Calu3 (cell line): ENCODE measurements around the gene ZNF532. TPM values are rescaled to one million over a fixed set of nuclear protein-coding genes. Genes with fewer than 3 reads are reported as not detected.
A peak's percentile ranks its signal among the peaks of the same experiment; 100 is the strongest.

ENCODE experiments used
- BruUV-seq: library from RNA; stranded (reverse); fragments of 400-500 nt; replicated peaks from 2 replicates; lab custom pipeline; 2021; lab: Mats Ljungman, UMichigan
- CTCF ChIA-PET: fragments of 300-600 bp; sonication (Branson Sonifier 250); formaldehyde crosslinking; loops from one replicate; lab custom pipeline; 2022; ENCODE audit warnings: antibody characterized with exemption; lab: Charles Lee
- DNase-seq: peaks from one replicate; pipeline ENCODE4 v3.0.0; 2022
- H3K27ac Mint-ChIP-seq: one replicate; pipeline ENCODE4 v1.8.0; 2022; ENCODE audit warnings: mixed read lengths; ENCODE audit not compliant: unreplicated experiment
- H3K27me3 Mint-ChIP-seq: one replicate; pipeline ENCODE4 v1.8.0; 2022; ENCODE audit warnings: mixed read lengths; ENCODE audit not compliant: unreplicated experiment
- H3K36me3 Mint-ChIP-seq: one replicate; pipeline ENCODE4 v1.8.0; 2022; ENCODE audit warnings: mild to moderate bottlenecking, moderate library complexity, mixed read lengths; ENCODE audit not compliant: insufficient read depth, unreplicated experiment
- H3K4me1 Mint-ChIP-seq: one replicate; pipeline ENCODE4 v1.8.0; 2022; ENCODE audit warnings: mild to moderate bottlenecking, low read depth, mixed read lengths; ENCODE audit not compliant: unreplicated experiment
- H3K4me3 Mint-ChIP-seq: one replicate; pipeline ENCODE4 v1.8.0; 2022; ENCODE audit warnings: mild to moderate bottlenecking, low read depth, moderate library complexity, mixed read lengths; ENCODE audit not compliant: unreplicated experiment
- H3K9me3 Mint-ChIP-seq: one replicate; pipeline ENCODE4 v1.8.0; 2022; ENCODE audit warnings: low read depth, mixed read lengths; ENCODE audit not compliant: unreplicated experiment
- intact Hi-C: fragments of 100-400 bp; cut with micrococcal nuclease; formaldehyde crosslinking; loops from one replicate; pipeline ENCODE4 v1.10.0; 2022; ENCODE audit not compliant: unreplicated experiment
- total RNA-seq: library from RNA; stranded (reverse); gene quantifications from 2 replicates; pipeline ENCODE4 v1.2.3, GENCODE V29; 2022
- TF ChIP-seq, protein P1 (sequence below): fragments of 200-600 bp; IDR thresholded peaks from one replicate; pipeline ENCODE4 v1.8.0; 2022; ENCODE audit warnings: antibody characterized with exemption; ENCODE audit not compliant: unreplicated experiment

The ZNF532 gene
- total RNA-seq, 1 experiment from 2014 or later = 150 TPM

DNA sequence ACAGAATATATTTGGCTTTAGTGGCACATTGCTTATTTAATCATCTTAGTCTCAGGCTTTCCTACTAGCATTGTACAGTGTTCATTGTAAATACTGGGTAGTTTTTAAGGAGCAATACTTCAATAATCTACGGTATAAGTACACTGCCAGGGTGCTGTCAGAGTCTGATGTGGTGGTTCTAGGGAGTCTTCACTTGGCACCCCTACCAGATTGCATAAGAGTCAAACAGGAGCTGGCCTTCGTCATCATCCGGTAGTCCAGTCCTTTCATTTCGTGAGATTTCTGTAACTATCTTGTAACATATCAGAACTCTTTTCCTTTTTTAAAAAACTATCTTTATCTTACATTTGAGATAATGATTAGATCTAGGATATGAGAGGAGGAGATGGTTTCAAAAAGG lies 91.1 kb downstream of the ZNF532 start:
- DNase-seq = no peak
- intact Hi-C loops = no loop called here
- no TSS peak for BruUV-seq
- CTCF ChIA-PET = no interaction called here
- H3K27ac Mint-ChIP-seq = no peak overlapping the region
- H3K27me3 Mint-ChIP-seq = no peaks in the 10 kb centered on the region
- peaks cover 37% of the 10 kb centered on the region for H3K4me1 Mint-ChIP-seq
- no peak overlapping the region for H3K4me3 Mint-ChIP-seq
- TF ChIP-seq, protein P1, sequence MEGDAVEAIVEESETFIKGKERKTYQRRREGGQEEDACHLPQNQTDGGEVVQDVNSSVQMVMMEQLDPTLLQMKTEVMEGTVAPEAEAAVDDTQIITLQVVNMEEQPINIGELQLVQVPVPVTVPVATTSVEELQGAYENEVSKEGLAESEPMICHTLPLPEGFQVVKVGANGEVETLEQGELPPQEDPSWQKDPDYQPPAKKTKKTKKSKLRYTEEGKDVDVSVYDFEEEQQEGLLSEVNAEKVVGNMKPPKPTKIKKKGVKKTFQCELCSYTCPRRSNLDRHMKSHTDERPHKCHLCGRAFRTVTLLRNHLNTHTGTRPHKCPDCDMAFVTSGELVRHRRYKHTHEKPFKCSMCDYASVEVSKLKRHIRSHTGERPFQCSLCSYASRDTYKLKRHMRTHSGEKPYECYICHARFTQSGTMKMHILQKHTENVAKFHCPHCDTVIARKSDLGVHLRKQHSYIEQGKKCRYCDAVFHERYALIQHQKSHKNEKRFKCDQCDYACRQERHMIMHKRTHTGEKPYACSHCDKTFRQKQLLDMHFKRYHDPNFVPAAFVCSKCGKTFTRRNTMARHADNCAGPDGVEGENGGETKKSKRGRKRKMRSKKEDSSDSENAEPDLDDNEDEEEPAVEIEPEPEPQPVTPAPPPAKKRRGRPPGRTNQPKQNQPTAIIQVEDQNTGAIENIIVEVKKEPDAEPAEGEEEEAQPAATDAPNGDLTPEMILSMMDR = no peak
- H3K9me3 Mint-ChIP-seq = no peaks in the 10 kb centered on the region
- peaks cover 50% of the 10 kb centered on the region for H3K36me3 Mint-ChIP-seq

GRCh38 chr18:58958628-58959027 lies 94.0 kb downstream of the ZNF532 start:
- intact Hi-C loops = no loop called here
- Mint-ChIP-seq H3K27me3 (no peaks in the 10 kb centered on the region), H3K4me1 (peaks cover 21% of the 10 kb centered on the region), H3K9me3 (no peaks in the 10 kb centered on the region), H3K27ac (no peak overlapping the region), H3K4me3 (no peak overlapping the region), H3K36me3 (peaks cover 43% of the 10 kb centered on the region)
- no peak for DNase-seq
- CTCF ChIA-PET = no interaction called here
- no TSS peak for BruUV-seq
- TF ChIP-seq, protein P1 = no peak

GRCh38 chr18:58960508-58960907 lies 95.8 kb downstream of the ZNF532 start:
- CTCF ChIA-PET = interaction anchor here (0.6 kb wide), 1 partner anchor 768 kb away, joined by 3 read pairs; no protein-coding TSS in a partner anchor
- H3K36me3 Mint-ChIP-seq = peaks cover 42% of the 10 kb centered on the region
- BruUV-seq = no TSS peak

GRCh38 chr18:58960946-58961722 lies 96.5 kb downstream of the ZNF532 start:
- H3K4me1 Mint-ChIP-seq = peaks cover 14% of the 10 kb centered on the region
- H3K27ac Mint-ChIP-seq = peak overlapping the region; percentile 63
- TF ChIP-seq, protein P1 = no peak
- H3K4me3 Mint-ChIP-seq = no peak overlapping the region
- BruUV-seq = no TSS peak
- no peak for DNase-seq
- CTCF ChIA-PET = interaction anchor here (0.6 kb wide), 1 partner anchor 769 kb away, joined by 3 read pairs; no protein-coding TSS in a partner anchor
- intact Hi-C loops = no loop called here
- no peaks in the 10 kb centered on the region for H3K27me3 Mint-ChIP-seq
- H3K36me3 Mint-ChIP-seq = peaks cover 47% of the 10 kb centered on the region
- H3K9me3 Mint-ChIP-seq = no peaks in the 10 kb centered on the region

More at GRCh38 chr18:58960508-58960907, 95.8 kb downstream of the ZNF532 start:
- intact Hi-C loops = no loop called here
- Mint-ChIP-seq H3K27ac (no peak overlapping the region), H3K9me3 (no peaks in the 10 kb centered on the region), H3K27me3 (no peaks in the 10 kb centered on the region), H3K4me3 (no peak overlapping the region), H3K4me1 (peaks cover 15% of the 10 kb centered on the region)
- no peak for DNase-seq
- TF ChIP-seq, protein P1 = no peak
